Peyer's patch (tissue), 4 donors: ENCODE results near the gene GPR132. TPM values are rescaled to one million over a fixed set of nuclear protein-coding genes. Genes with fewer than 3 reads are reported as not detected.
A peak's percentile ranks its signal among the peaks of the same experiment; 100 is the strongest.
"Not testable (repeated sequence)": the region's sequence is repeated elsewhere in the genome, so short reads cannot be mapped to it uniquely, and the experiment has no call there.

Experiments used
- DNase-seq, 3 donors: peaks; one replicate each; pipeline ENCODE4 v3.0.0-alpha.2; 2017 to 2019
- H3K27ac ChIP-seq, 4 donors: fragments of 200-600 bp; sonication (generic); one replicate each; pipeline ENCODE4 v1.5.1; 2016 to 2019
- H3K27me3 ChIP-seq, 2 donors: fragments of 200-600 bp; sonication (generic); one replicate each; pipeline ENCODE4 v1.5.1; 2019
- H3K36me3 ChIP-seq, 3 donors: fragments of 200-600 bp; sonication (generic); one replicate each; pipeline ENCODE4 v1.5.1; 2016 to 2019
- H3K4me1 ChIP-seq, 4 donors: fragments of 200-600 bp; sonication (generic); one replicate each; pipeline ENCODE4 v1.5.1; 2016 to 2019
- H3K4me3 ChIP-seq, 4 donors: fragments of 200-600 bp; sonication (generic); 1 replicate in 3 of 4; 2 replicates in 1 of 4; pipeline ENCODE4 v1.5.1; 2016 to 2019; ENCODE audit warnings: mild to moderate bottlenecking in 1 of 4
- H3K9me3 ChIP-seq, 4 donors: fragments of 200-600 bp; sonication (generic); one replicate each; pipeline ENCODE4 v1.5.1; 2016 to 2019; ENCODE audit warnings: mild to moderate bottlenecking in 1 of 4
- POLR2A ChIP-seq, 2 donors: fragments of 450-650 bp; IDR thresholded peaks; one replicate each; pipeline ENCODE4 v1.5.1; 2017; ENCODE audit warnings: antibody characterized with exemption in 2 of 2, mild to moderate bottlenecking in 2 of 2, moderate library complexity in 2 of 2
- total RNA-seq, 4 donors: library from RNA; depleted of rRNA; stranded (reverse); fragments of >200 nt; gene quantifications; one replicate each; pipeline ENCODE4 v1.1.0, GENCODE V29; 2016
- TF ChIP-seq, protein P1 (sequence below), 6 experiments: fragments of 450-650 bp in 4 of 6; fragments of 200-600 bp in 2 of 6; sonication (generic) in 1 of 6; IDR thresholded peaks; one replicate each; pipeline ENCODE4 v1.5.1; 2017 to 2019; ENCODE audit warnings: antibody characterized with exemption in 6 of 6, mild to moderate bottlenecking in 3 of 6, moderate library complexity in 1 of 6

Gene GPR132
- total RNA-seq, 4 donors from 2014 or later: 1.5 to 29.7 (median 4.2) TPM

DNA sequence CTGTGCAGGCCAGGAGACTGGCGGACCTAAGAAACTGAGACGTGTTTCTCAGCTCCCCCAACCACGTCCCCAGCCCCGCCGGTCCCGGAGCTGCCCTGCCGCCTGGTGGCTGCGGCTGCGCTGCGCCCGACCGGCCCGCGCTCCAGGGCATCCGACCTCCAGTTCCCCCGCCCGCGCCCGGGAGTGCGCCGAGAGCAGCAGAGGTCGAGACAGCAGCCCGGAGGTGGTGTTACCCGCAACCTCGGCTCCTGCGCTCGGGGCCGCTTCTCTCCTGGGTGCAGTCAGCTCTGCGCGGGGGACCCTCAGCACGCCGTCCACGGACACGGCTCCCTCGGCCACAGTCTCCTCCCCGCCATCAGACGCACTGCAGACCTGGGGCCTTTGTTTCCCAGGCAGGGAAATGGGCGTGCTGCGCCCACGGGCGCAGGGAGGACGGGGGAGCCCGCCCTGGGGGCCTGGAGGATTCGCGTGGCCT lies 21.6 kb upstream of the GPR132 start:
- peaks cover 0 to 43% (median 10%) of the 10 kb centered on the region in 4 donors for H3K4me1 ChIP-seq

DNA sequence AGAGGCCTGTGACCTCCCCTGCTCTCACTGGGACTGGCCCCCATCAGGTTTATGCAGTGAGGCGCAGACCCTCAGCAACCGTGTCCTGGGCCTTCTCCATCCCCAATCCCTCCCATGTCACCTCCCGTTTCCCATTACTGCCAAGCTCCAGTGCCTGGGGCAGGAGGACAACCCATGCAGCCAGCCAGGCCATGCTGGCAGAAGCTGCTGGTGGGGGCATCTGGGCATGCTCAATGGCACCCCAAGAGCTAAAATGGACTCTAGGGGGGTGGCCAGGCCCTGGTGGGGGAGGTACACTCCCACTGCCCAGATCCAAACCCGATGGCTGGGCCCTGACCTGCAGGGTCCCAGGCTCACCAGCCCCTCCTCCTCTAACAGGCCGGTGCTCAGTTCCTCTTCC lies 20.5 kb upstream of the GPR132 start:
- Histone ChIP-seq H3K4me3 (no peak overlapping the region), H3K27me3 (no peaks in the 10 kb centered on the region), H3K36me3 (no peaks in the 10 kb centered on the region), H3K4me1 (peaks cover 0 to 32% (median 9%) of the 10 kb centered on the region in 4 donors), H3K27ac (no peak overlapping the region), H3K9me3 (no peaks in the 10 kb centered on the region)
- no peak for TF ChIP-seq POLR2A (IDR thresholded peaks at IDR 0.05)
- TF ChIP-seq, protein P1, sequence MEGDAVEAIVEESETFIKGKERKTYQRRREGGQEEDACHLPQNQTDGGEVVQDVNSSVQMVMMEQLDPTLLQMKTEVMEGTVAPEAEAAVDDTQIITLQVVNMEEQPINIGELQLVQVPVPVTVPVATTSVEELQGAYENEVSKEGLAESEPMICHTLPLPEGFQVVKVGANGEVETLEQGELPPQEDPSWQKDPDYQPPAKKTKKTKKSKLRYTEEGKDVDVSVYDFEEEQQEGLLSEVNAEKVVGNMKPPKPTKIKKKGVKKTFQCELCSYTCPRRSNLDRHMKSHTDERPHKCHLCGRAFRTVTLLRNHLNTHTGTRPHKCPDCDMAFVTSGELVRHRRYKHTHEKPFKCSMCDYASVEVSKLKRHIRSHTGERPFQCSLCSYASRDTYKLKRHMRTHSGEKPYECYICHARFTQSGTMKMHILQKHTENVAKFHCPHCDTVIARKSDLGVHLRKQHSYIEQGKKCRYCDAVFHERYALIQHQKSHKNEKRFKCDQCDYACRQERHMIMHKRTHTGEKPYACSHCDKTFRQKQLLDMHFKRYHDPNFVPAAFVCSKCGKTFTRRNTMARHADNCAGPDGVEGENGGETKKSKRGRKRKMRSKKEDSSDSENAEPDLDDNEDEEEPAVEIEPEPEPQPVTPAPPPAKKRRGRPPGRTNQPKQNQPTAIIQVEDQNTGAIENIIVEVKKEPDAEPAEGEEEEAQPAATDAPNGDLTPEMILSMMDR (IDR thresholded peaks at IDR 0.05): no peak
- peak; percentile 12 to 45 (median 42) for DNase-seq

More for the DNA sequence above, 21.6 kb upstream of the GPR132 start:
- Histone ChIP-seq H3K27ac (peak overlapping the region in 2 of 4 donors; percentile 74 to 78), H3K9me3 (no peaks in the 10 kb centered on the region), H3K27me3 (no peaks in the 10 kb centered on the region), H3K36me3 (no peaks in the 10 kb centered on the region), H3K4me3 (peak overlapping the region; percentile 30 to 60 (median 52))
- TF ChIP-seq, protein P1 (IDR thresholded peaks at IDR 0.05): peak; percentile 76 to 92 (median 82)
- TF ChIP-seq POLR2A (IDR thresholded peaks at IDR 0.05): no peak
- peak; percentile 85 to 92 (median 90) for DNase-seq

DNA sequence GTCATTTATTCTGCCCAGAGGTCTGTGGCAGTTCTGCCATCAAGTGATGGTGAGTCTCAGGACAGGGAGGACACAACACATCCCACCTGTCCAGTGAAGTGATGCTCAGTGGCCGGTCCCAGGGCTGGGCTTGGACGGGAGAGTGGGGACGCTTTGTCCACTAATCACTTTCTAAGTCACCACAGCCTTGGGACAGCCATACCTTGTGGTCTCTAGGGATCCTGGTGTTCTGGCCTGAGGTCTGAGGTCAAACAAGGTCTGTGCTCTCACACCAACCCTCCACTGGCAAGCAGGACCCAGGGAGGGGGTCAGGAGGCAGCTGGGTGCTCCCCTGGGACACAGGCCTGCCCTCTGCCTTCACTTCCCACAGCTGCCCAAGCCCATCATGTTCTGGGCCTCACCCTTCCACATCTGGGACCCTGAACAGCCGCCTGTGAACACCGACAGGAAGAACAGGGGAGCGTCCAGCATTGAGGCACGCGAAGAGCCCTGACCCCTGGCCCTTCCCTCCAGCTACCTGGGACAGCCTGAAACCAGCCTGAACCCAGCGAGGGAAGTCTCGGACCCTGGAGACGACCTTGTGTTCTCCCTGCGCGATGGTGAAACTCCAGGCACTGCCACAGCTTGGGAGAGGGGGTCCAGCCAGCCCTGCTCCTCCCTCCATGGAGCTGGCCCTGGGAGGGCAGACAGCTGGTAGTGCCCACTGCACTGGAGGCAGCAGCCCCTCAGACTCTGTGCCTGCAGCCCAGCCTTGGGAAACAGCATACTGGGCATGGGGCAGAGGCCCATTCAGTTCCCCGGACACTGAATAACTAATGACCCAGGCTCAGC lies 19.7 kb upstream of the GPR132 start:
- DNase-seq: peak; percentile 9 to 43 (median 43)
- Histone ChIP-seq H3K4me3 (no peak overlapping the region), H3K36me3 (no peaks in the 10 kb centered on the region), H3K27me3 (no peaks in the 10 kb centered on the region), H3K4me1 (peaks cover 0 to 26% (median 7%) of the 10 kb centered on the region in 4 donors), H3K27ac (no peak overlapping the region), H3K9me3 (no peaks in the 10 kb centered on the region)
- no peak for TF ChIP-seq POLR2A (IDR thresholded peaks at IDR 0.05)
- TF ChIP-seq, protein P1 (IDR thresholded peaks at IDR 0.05): no peak

DNA sequence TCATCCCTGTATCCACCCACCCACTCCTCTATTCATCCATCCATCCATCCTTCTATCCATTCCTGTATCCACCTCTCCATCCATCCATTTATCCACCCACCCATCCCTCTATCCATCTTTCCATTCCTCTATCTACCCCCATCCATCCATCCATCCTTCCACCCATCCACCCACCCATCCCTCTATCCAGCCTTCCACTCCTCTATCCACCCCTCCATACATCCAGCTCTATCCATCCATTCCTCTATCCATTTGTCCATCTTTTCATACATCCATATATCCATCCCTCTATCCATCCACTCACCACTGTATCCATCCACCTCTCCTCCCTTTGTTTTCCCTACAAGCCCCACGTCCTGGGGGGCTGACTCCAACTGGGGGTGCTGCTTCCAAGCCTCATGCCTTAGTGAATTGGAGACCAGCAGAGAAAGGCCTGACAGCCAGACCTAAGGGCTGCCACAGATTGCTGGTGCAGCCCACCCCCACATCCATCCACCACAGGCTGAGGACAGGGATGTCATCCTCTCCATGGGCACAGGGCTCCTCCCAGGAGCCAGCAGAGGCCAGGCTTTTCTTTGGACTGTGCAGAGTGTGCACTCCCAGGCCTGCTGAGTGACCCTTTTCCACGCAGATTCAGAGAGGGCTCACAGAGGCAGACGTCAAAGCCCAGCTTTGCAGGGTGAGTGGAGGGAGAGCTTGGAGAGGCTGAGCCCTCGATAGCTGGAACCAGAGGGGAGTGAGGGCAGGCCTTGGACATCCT lies 18.9 kb upstream of the GPR132 start:
- no peaks in the 10 kb centered on the region for H3K36me3 ChIP-seq
- H3K27ac ChIP-seq: no peak overlapping the region
- H3K4me1 ChIP-seq: peaks cover 0 to 24% (median 7%) of the 10 kb centered on the region in 4 donors
- DNase-seq: peak in 2 of 3 donors; percentile 36 to 39
- TF ChIP-seq POLR2A (IDR thresholded peaks at IDR 0.05): no peak
- TF ChIP-seq, protein P1 (IDR thresholded peaks at IDR 0.05): no peak
- H3K27me3 ChIP-seq: no peaks in the 10 kb centered on the region
- no peak overlapping the region for H3K4me3 ChIP-seq
- H3K9me3 ChIP-seq: no peaks in the 10 kb centered on the region

DNA sequence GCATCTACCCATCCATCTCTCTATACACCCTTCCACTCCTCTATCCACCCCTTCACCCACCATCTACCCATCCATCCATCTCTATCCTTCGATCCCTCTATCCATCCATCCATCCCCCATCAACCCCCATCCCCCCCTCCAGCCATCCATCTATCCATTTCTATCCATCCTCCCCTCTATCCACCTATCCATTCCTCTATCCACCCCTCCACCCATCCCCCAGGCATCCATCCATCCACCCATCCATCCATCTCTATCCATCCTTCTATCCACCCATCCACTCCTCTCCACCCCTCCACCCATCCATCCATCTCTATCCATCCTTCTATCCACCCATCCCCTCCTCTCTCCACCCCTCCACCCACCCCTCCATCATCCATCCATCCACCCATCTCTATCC lies 17.5 kb upstream of the GPR132 start:
- H3K9me3 ChIP-seq: no peaks in the 10 kb centered on the region
- no peaks in the 10 kb centered on the region for H3K36me3 ChIP-seq
- TF ChIP-seq POLR2A (IDR thresholded peaks at IDR 0.05): no peak
- TF ChIP-seq, protein P1 (IDR thresholded peaks at IDR 0.05): no peak
- peak in 2 of 3 donors; percentile 2 to 11 for DNase-seq
- H3K27ac ChIP-seq: no peak overlapping the region
- no peak overlapping the region for H3K4me3 ChIP-seq
- no peaks in the 10 kb centered on the region for H3K27me3 ChIP-seq
- H3K4me1 ChIP-seq: peaks cover 0 to 15% (median 3%) of the 10 kb centered on the region in 4 donors

DNA sequence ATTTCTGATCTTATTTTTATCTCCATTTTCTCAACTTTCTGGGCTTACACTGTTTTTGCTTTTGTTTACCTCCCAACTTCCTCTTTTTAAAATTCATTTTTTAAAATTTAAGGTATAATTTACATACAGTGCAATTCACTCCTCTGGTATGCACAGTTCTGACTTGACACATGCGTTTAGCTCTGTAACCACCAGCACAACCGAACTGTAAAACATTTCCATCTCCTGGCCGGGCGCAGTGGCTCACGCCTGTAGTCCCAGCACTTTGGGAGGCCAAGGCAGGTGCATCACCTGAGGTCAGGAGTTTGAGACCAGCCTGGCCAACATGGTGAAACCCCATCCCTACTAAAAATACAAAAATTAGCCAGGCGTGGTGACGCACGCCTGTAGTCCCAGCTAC lies 16.2 kb upstream of the GPR132 start:
- H3K4me1 ChIP-seq, H3K9me3 ChIP-seq, H3K27me3 ChIP-seq, H3K36me3 ChIP-seq, H3K27ac ChIP-seq, H3K4me3 ChIP-seq: not testable (repeated sequence)
- peak in 1 of 3 donors; percentile 36 for DNase-seq
